Glomerular endothelial cell (primary cell): ENCODE results near the gene STAT2. TPM values are rescaled to one million over a fixed set of nuclear protein-coding genes. Genes with fewer than 3 reads are reported as not detected.
"Not testable (repeated sequence)": the region's sequence is repeated elsewhere in the genome, so short reads cannot be mapped to it uniquely, and the experiment has no call there.

Source experiments
- DNase-seq: peaks from one replicate; pipeline ENCODE4 v3.0.0-alpha.2; 2011; ENCODE audit warnings: low read depth, low spot score; ENCODE audit errors: extremely low read depth
- total RNA-seq: library from RNA; depleted of rRNA; stranded (reverse); fragments of >200 nt; gene quantifications from 2 replicates; pipeline ENCODE4 v1.2.3, GENCODE V29; 2015

The STAT2 gene
- total RNA-seq, 1 donor from 2014 or later, result 104 TPM

DNA sequence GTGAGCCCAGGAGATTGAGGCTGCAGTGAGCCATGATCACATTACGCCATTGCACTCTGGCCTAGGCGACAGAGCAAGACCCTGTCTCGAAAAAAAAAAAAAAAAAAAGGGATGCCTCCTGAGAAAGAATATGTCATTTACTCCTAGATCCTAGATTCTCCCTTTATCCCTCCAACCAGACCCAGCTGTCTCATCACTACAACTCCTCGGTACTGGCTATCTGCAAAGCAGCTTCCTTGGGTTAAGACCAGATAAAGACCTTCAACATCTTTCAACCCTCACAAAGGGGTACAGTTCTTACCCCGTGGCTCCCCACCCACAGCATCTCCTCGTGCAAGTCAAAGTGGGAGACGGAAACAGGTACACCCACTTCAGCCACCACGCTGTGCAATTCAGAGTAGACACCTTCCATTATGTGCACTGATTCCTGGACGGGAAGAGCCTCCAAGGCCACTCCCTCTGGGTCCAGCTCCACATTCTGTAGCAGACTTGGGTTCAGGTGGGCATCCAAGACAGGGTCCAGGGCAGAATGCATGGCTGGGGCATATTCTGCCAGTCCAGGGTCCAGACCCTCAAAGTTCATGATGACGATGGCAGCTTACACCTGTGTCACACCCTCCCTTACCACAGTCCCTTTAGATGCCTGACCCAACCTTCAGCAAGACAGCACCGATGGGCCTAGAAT is 27.3 kb downstream of the STAT2 start:
- no peak for DNase-seq

GRCh38 chr12:56330936-56331490 is 28.9 kb downstream of the STAT2 start:
- DNase-seq, result no peak

- no peak for DNase-seq
Measured at GRCh38 chr12:56326533-56326932, 33.4 kb downstream of the STAT2 start.

DNA sequence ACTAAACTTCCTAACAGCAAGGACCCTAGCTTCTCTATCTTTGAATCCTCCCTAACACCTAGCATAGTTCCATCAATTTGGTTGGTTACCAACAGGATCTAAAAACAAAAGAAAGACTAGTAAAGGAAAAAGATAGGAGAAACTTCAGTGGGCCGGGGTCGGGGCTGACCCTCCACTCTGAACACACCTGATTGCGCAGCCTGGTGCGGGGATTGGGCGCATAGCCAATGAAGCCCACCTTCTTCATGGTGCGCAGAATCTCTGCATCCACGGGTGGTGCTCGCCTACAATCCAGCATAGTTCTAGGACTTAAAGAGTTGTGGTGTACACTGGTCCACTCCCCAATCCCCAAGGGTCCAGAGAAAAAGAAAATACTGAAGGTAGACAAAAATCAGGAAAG is 33.8 kb downstream of the STAT2 start:
- DNase-seq, result no peak

DNA sequence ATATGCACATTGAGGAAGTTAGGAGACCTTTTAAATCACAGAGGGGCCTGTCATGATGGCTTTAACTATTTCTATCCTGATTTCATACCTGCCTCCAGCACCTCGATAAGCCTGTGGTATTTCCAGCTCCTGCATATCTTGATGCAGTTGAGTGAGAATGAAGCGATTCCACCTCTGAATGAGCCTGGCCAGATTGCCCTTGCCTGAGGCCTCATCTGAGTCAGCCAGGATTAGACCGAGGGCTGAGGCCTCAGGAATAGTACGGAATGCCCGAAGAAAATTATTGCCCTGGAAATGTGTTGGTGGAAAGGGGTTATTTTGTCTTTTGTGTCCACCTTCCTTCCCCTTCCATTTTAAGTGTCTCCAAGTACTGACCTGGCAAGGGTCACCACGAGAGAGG is 35.7 kb downstream of the STAT2 start:
- no peak for DNase-seq

GRCh38 chr12:56321610-56322009 is 38.3 kb downstream of the STAT2 start:
- not testable (repeated sequence) for DNase-seq

DNA sequence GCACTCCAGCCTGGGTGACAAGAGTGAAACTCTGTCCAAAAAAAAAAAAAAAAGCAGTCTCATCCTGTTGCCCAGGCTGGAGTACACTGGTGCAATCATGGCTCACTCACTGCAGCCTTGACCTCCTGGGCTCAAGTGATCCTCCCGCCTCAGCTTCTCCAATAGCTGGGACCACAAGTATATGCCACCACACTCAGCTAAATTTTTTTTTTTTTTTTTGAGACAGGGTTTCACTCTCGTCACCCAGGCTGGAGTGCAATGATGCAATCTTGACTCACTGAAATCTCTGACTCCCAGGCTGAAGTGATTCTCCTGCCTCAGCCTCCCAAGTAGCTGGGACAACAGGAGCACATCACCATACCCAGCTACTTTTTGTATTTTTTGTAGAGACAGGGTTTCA is 38.9 kb downstream of the STAT2 start:
- DNase-seq, result no peak

- no peak for DNase-seq
Measured at GRCh38 chr12:56317675-56318074, 42.2 kb downstream of the STAT2 start.

- DNase-seq, result peak; percentile 85
Measured at GRCh38 chr12:56315622-56316473, 44.1 kb downstream of the STAT2 start, which contains the start of gene CNPY2. Gene CNPY2 (minus strand): TSS chr12:56315988. CDS start chr12:56315217, 771 bp downstream.

- DNase-seq, result no peak
Measured at GRCh38 chr12:56315249-56315621, 44.7 kb downstream of the STAT2 start.

DNA sequence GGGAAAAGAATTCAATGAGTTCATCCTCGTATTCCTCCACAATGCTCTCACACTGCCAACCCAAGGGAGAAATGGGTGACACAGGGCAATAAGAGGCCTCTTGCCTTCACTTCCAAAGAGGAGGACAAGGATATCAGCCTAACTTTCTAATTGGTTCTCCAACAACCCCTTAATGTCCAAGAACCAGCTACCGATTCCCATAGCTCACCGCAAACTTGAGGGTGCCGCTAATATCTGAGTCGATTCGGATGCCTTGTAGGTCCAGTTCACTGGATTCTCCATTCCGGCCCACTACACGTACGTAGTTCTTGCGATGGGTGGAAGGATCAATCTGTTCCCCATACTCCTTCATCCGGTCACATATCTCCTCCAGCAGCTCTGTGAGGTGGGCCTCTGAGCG is 48.9 kb downstream of the STAT2 start:
- DNase-seq, result no peak

- DNase-seq, result no peak
Measured at GRCh38 chr12:56308714-56309113, 51.2 kb downstream of the STAT2 start.

GRCh38 chr12:56307221-56307965 is 52.5 kb downstream of the STAT2 start:
- DNase-seq, result no peak

DNA sequence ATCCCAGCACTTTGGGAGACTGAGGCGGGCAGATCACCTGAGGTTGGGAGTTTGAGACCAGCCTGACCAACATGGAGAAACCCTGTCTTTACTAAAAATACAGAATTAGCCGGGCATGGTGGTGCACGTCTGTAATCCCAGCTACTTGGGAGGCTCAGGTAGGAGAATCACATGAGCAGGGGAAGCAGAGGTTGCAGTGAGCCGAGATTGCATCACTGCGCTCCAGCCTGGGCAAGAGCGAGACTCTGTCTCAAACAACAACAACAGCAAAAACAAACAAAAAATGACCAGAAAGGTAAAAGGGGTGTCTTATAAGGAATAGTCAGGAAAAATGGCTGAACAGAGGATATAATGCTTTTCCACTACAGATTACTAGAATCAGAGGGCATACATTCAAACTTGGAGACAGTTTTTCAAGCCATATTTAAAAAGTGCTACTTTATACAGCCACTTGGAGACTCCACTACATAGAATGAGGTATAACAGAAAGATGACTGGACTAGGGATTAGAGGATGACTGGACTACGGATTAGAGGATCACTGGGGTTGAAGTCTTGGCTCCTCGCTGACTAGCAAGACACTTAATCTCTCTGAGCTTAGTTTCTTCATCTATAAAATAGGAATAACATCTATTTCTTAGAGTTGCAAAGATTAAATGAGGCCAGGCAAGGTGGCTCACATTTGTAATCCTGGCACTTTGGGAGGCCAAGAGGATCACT is 54.9 kb downstream of the STAT2 start:
- no peak for DNase-seq

- DNase-seq, result no peak
Measured at GRCh38 chr12:56304276-56304675, 55.6 kb downstream of the STAT2 start.

DNA sequence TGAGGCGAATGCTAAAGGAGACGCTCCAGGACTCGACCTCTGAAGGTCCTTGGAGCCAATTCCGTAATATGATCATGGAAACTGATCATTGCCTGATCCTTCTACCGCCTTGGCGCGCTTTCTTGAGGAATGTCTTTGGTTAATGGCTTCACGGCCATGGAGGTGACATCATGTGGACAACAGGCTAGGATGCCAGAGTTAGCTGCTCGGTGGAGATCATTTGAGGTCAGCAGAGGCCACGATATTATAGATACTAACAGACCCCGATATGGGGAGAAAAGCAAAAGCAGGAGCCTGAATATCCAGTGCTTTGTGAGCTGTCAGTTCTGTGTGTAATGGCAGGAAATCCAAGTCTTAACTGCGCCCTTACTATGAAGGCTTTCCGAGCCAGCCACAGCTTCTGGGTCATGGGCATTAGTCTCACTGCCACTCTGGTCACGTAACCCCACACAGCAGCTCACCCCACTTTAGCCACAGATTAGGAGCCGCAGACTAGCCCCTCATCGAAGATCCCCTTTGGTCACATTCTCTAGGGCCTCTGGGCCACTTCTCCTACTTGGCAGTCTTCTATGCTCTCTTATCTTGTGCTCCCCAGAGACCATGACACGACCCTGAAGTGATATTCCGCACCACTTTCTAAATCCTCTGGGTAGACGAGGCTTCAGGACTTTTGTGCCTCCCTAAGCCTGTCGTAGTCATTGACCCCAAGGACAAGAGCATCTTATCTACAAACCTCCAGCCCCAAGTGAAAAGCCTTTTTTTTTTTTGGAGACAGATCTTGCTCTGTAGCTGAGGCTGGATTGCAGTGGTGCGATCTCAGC is 59.1 kb downstream of the STAT2 start:
- DNase-seq, result no peak

- peak; percentile 65 for DNase-seq
Measured at GRCh38 chr12:56299853-56300643, 59.9 kb downstream of the STAT2 start, which contains the start of gene CS. Gene CS (minus strand): TSS chr12:56300330. CDS start chr12:56300201, 129 bp downstream.

- DNase-seq, result no peak
Measured at GRCh38 chr12:56299308-56299852, 60.5 kb downstream of the STAT2 start.
